ENCODE results near the gene C1QTNF1. TPM values are rescaled to one million over a fixed set of nuclear protein-coding genes. Genes with fewer than 3 reads are reported as not detected.

Gene C1QTNF1
- total and polyA plus RNA-seq, 2 experiments from 2014 or later: 6.8 to 16.4 TPM

- DNase-seq (ENCODE audit: low read depth in 1 of 2, low spot score in 1 of 2): no peak
- TF ChIP-seq CTCF (IDR thresholded peaks at IDR 0.05; ENCODE audit: low read depth, low read length): no peak
- peaks cover 3% of the 10 kb centered on the region for H3K4me1 ChIP-seq (ENCODE audit: low read depth)
- no peak overlapping the region for H3K27ac ChIP-seq
- no peaks in the 10 kb centered on the region for H3K9me3 ChIP-seq (ENCODE audit: low read depth)
- H3K36me3 ChIP-seq: no peaks in the 10 kb centered on the region
- no peak overlapping the region for H3K4me3 ChIP-seq
- peaks cover 1% of the 10 kb centered on the region for H3K27me3 ChIP-seq
Measured at GRCh38 chr17:79091226-79091670, 67.3 kb downstream of the C1QTNF1 start.

DNA sequence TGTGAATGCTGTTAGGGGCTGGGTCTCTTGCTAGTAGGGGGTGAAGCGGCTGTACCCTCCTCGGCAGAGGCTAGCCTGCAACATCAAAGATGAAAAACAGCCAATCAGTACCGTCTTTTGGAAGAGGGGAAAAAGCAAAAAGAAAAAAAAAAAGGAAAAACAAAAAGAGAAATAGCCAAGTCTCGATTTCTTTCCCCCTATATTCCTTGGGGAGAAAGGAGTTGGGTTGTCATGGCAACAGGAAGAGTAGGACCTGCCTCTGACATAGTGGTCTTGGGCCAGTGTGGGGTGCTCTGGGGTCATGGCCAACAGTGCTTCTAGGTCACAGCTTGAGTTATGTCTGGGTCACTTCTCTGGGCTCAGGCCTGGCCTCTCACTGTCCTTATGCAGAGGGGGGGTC lies 68.6 kb downstream of the C1QTNF1 start:
- Histone ChIP-seq H3K4me1 (ENCODE audit: low read depth) (peaks cover 3% of the 10 kb centered on the region), H3K27me3 (peaks cover 13% of the 10 kb centered on the region), H3K27ac (no peak overlapping the region), H3K9me3 (ENCODE audit: low read depth) (no peaks in the 10 kb centered on the region), H3K36me3 (no peaks in the 10 kb centered on the region), H3K4me3 (no peak overlapping the region)
- DNase-seq (ENCODE audit: low read depth in 1 of 2, low spot score in 1 of 2): no peak
- no peak for TF ChIP-seq CTCF (IDR thresholded peaks at IDR 0.05; ENCODE audit: low read depth, low read length)

GRCh38 chr17:79093270-79093669 lies 69.3 kb downstream of the C1QTNF1 start:
- Histone ChIP-seq H3K4me3 (no peak overlapping the region), H3K9me3 (ENCODE audit: low read depth) (no peaks in the 10 kb centered on the region), H3K36me3 (no peaks in the 10 kb centered on the region), H3K4me1 (ENCODE audit: low read depth) (peaks cover 3% of the 10 kb centered on the region), H3K27ac (no peak overlapping the region), H3K27me3 (peaks cover 15% of the 10 kb centered on the region)
- no peak for DNase-seq (ENCODE audit: low read depth in 1 of 2, low spot score in 1 of 2)
- no peak for TF ChIP-seq CTCF (IDR thresholded peaks at IDR 0.05; ENCODE audit: low read depth, low read length)

DNA sequence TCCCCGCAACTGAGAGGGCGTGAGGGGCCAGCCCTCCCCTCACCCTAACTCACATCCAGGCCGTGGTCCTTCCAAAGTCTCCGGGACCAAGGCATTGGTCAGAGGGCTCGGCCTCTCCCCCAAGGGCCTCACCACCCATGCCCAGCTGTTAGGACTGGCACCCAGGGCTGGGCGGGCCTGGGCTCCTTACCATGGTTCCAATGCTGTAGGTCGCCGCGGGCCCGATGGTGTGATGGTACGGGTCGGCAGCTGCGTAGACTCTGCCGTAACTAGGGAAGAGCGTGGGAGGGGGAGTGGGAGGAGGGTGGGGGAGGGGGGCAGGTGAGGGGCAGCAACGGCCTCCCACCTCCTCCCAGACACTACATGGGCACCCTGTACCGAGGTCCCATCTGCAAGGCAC lies 70.3 kb downstream of the C1QTNF1 start:
- H3K36me3 ChIP-seq: no peaks in the 10 kb centered on the region
- no peaks in the 10 kb centered on the region for H3K9me3 ChIP-seq (ENCODE audit: low read depth)
- H3K4me3 ChIP-seq: no peak overlapping the region
- H3K27me3 ChIP-seq: peaks cover 15% of the 10 kb centered on the region
- DNase-seq (ENCODE audit: low read depth in 1 of 2, low spot score in 1 of 2): no peak
- no peak overlapping the region for H3K27ac ChIP-seq
- TF ChIP-seq CTCF (IDR thresholded peaks at IDR 0.05; ENCODE audit: low read depth, low read length): no peak
- peaks cover 3% of the 10 kb centered on the region for H3K4me1 ChIP-seq (ENCODE audit: low read depth)

DNA sequence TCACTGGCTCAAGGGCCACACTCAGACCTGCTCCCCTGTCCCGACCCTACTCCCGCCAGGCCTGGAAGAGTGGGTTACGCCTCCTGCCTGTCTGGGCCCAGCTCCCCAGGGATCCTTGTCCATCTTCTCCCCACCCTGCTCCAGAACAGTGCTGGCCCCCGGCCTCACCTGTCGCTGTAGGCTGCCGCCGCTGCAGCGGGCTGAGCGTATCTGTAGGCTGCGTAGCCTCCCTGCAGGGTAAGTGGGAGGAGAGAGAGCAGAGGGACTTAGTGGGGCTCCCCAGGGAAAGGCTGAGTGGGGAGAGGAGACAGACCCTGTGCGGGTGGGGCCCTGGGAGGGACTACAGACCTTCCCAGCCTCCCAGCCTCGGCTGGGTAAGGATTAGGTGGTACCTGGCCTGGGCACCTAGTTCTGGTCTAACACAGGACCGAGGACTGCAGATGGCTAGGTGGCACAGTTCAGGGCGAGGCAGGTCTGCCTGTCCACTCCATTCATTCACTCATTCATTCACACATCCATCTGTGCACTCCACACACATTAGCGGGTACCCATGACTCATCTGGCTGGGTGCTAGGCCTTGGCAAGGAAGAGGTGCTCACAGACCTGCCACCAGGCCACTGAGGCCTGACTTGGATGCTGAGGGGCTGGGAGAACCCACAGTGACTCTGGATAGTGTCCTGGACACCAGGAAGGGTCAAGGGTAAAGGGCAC lies 71.5 kb downstream of the C1QTNF1 start:
- Histone ChIP-seq H3K36me3 (no peaks in the 10 kb centered on the region), H3K27me3 (peaks cover 15% of the 10 kb centered on the region), H3K9me3 (ENCODE audit: low read depth) (no peaks in the 10 kb centered on the region), H3K27ac (no peak overlapping the region), H3K4me3 (no peak overlapping the region), H3K4me1 (ENCODE audit: low read depth) (peaks cover 3% of the 10 kb centered on the region)
- no peak for TF ChIP-seq CTCF (IDR thresholded peaks at IDR 0.05; ENCODE audit: low read depth, low read length)
- no peak for DNase-seq (ENCODE audit: low read depth in 1 of 2, low spot score in 1 of 2)
